K562 (cell line): ENCODE results near the gene CEBPA.

Experiments used
- POLR2A ChIP-seq: fragments of 450-650 bp; conservative IDR thresholded peaks from 2 replicates; pipeline ENCODE4 v1.6.1; 2016
- TCF7 ChIP-seq: sonication (generic); IDR thresholded peaks from 2 replicates; pipeline ENCODE4 v1.6.1; 2016; ENCODE audit warnings: antibody characterized with exemption, borderline replicate concordance
- XRCC4 ChIP-seq: IDR thresholded peaks from one replicate; pipeline ENCODE4 v1.6.1; 2011; ENCODE audit not compliant: insufficient read depth, insufficient read length; ENCODE audit errors: extremely low read depth
- TF ChIP-seq, protein P1 (sequence below), 3 experiments: IDR thresholded peaks in 2 of 3; conservative IDR thresholded peaks in 1 of 3; 2 replicates each; pipeline ENCODE4 v1.5.1; 2011 to 2012; ENCODE audit warnings: low read length in 3 of 3, mild to moderate bottlenecking in 3 of 3, control low read depth in 2 of 3, improper control_type of control experiment in 1 of 3, inconsistent platforms in 1 of 3, low read depth in 1 of 3, mixed read lengths in 1 of 3, moderate library complexity in 1 of 3; ENCODE audit not compliant: insufficient read depth in 2 of 3

DNA sequence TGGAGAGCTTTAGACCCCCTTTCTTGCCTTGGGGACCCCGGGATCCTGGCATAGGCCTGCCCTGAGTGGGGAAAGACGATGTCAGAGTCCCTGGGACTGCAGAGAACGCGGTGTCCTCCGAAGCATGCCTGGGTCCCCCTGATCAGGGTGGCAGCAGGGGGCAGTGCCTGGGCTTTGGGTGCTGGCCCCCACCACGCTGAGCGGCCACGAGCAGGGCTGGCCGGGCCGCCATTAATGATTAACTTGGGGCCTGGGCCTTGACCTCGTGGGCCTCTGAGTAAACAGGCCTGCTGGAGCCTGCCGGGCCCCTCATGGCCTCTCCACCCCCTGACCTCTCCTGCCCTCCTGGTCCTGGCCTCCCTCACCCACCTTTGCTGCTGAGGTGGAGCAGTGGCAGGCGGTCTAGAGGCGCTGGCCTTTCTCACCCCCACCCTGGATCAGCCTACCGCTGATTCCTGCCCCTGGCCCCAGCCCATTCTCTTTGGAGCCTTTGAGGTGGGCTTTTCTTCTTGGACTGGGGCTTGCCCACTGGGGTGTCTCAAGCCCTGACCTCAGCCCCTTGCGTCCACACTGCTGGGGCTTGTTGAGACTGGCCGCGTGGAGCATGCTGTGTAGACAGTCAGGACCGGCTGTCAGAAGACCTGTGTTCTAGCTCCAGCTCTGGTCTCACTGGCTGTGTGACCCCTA is 26.3 kb downstream of the CEBPA start:
- TF ChIP-seq POLR2A (no peak), TCF7 (no peak), XRCC4 (no peak)
- TF ChIP-seq, protein P1, sequence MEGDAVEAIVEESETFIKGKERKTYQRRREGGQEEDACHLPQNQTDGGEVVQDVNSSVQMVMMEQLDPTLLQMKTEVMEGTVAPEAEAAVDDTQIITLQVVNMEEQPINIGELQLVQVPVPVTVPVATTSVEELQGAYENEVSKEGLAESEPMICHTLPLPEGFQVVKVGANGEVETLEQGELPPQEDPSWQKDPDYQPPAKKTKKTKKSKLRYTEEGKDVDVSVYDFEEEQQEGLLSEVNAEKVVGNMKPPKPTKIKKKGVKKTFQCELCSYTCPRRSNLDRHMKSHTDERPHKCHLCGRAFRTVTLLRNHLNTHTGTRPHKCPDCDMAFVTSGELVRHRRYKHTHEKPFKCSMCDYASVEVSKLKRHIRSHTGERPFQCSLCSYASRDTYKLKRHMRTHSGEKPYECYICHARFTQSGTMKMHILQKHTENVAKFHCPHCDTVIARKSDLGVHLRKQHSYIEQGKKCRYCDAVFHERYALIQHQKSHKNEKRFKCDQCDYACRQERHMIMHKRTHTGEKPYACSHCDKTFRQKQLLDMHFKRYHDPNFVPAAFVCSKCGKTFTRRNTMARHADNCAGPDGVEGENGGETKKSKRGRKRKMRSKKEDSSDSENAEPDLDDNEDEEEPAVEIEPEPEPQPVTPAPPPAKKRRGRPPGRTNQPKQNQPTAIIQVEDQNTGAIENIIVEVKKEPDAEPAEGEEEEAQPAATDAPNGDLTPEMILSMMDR (IDR thresholded peaks at IDR 0.05 in 2 of 3, conservative IDR thresholded peaks at IDR 0.05 in 1 of 3; ENCODE audit: insufficient read depth in 2 of 3, low read depth in 1 of 3, low read length in 3 of 3), result no peak
